NCI-H2171 treated with DMSO at 0.1 percent for 48 hours (cell line): Measurements from ENCODE around the gene ADAM11.

Source experiments
- DNase-seq: peaks from one replicate; lab custom pipeline; 2025; lab: John Stamatoyannopoulos, UW

ADAM11 gene

DNA sequence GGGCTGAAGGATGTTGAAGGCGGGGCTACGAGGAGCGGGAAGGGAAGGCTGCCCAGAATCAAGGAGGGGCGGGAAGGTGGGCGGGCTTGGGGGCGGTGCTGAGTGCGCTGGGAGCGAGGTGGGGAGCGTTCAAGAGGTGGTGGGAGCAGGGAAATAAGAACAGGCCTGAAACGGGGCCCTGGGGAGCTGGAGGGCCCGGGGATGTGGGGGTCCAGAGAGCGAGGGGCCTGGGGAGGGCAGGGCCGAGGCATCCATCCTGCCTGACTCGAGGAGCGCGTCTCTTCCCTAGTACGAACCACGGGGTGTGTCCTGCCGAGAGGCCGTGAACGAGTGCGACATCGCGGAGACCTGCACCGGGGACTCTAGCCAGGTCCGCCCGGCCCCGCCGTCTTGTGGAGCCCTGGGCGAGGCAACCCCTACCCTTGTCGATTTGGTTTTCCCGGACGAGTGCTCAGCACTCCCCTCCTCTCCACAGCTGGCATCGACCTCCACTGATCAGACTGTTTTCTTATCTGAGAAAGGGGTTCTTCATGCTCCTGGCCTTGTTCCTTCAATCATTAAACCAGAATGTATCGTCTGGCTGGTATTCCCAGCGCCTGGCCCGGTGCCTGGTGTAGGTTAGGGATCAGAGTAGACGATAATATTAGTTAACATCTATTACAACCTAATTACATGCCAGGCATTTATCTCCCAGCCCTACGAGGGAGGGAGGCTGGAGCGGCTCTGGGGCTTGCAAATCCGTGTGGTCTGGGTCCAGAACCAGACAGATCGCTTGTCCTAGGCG is 17.2 kb downstream of the ADAM11 start:
- DNase-seq: no peak

DNA sequence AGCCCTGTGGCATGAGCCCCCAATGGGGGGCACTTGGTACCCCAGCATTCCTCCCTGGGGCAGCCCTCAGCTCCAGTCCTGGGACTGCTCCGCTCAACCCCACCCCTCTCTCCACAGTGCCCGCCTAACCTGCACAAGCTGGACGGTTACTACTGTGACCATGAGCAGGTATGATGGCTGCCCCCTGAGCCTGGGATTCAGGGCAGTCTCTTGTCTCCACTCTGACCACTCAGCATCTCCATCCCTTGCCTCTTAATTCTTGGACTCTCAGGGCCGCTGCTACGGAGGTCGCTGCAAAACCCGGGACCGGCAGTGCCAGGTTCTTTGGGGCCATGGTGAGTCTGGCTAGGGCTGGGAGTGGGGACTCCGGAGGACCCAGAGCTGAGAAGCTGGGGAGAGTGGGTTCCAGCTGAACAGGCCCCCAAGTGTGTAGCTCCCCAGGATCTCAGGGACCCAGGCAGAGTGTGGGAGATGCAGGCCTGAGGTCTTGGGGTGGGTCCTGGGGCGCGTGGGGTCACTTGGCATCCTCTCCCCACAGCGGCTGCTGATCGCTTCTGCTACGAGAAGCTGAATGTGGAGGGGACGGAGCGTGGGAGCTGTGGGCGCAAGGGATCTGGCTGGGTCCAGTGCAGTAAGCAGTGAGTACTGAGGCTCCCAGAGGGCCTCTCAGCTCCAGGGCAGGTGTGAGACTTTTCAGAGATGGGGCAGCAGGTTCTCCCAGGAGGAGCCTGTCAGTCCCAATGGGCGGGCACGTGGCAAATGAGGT is 18.0 kb downstream of the ADAM11 start:
- DNase-seq: no peak

DNA sequence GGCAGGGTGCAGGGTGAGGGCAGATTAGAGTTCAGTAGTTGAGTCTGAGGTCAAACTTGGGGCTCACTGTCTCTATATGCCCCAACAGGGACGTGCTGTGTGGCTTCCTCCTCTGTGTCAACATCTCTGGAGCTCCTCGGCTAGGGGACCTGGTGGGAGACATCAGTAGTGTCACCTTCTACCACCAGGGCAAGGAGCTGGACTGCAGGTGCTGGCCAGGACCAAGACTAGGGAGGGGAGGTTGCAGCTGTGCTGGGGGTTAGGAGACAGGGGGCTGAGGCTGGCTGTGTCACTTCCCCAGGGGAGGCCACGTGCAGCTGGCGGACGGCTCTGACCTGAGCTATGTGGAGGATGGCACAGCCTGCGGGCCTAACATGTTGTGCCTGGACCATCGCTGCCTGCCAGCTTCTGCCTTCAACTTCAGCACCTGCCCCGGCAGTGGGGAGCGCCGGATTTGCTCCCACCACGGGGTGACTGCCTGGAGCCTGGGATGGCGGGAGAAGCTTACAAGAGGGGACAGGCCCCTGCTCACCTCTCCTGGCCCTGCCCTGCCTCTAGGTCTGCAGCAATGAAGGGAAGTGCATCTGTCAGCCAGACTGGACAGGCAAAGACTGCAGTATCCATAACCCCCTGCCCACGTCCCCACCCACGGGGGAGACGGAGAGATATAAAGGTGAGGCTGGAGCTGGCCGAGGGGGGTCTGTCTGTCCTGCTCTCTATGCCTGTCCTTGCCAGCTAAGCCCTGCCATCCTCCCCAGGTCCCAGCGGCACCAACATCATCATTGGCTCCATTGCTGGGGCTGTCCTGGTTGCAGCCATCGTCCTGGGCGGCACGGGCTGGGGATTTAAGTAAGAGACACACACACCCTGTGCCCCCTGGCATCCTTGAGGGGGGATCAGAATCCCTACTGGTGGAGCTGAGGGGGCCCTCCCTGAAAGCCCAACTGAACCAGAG is 18.9 kb downstream of the ADAM11 start:
- DNase-seq: no peak

DNA sequence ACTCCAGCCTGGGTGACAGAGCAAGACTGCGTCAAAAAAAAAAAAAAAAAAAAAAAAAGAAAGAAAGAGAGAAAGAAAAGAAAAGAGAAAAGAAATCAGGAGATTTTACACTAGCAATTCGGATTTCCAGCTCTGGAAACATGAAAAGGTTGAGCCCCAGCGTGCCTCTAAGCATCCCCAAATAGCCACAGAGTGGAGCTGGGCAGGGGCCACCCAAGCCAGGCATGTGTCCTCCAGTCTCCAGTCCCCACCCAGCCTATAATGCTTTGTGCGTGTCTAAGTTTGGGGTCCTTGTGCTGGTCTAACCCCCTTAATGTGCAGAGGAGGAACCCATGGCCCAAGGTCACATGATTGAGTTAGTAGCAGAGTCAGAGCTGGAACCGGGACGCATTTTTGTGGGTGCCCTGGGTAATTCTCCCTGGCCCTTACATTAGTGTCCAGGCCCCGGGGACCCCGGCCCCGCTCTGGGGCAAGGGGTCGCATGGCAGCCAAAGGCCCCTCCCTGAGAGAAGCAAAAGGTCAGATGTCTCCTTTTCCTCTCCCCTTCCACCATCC is 19.9 kb downstream of the ADAM11 start:
- no peak for DNase-seq

DNA sequence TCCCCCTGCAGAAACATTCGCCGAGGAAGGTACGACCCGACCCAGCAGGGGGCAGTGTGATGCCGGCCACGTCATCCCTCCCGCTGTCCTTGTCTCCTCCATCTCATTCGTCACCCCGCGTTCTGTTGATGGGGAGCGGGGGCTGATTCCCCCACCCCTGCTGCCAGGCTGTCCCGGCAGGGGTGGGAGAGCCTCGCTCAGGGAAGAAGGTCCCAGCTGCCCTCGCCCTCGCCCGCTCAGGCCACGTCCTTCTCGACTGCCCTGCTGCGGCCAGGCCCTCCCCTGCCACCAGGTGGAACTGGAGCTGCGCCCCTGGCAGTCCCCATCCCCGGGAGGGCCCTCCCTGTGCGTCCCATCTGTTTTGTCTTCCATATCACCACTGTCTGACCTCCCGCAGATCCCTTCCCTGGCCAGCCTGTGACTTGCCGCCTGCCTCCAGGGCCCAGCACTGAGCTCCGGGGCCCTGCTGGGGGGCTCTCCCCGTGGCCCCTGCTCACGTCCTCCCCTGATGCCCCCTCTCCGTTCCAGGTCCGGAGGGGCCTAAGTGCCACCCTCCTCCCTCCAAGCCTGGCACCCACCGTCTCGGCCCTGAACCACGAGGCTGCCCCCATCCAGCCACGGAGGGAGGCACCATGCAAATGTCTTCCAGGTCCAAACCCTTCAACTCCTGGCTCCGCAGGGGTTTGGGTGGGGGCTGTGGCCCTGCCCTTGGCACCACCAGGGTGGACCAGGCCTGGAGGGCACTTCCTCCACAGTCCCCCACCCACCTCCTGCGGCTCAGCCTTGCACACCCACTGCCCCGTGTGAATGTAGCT is 20.6 kb downstream of the ADAM11 start:
- peak; percentile 89 for DNase-seq

DNA sequence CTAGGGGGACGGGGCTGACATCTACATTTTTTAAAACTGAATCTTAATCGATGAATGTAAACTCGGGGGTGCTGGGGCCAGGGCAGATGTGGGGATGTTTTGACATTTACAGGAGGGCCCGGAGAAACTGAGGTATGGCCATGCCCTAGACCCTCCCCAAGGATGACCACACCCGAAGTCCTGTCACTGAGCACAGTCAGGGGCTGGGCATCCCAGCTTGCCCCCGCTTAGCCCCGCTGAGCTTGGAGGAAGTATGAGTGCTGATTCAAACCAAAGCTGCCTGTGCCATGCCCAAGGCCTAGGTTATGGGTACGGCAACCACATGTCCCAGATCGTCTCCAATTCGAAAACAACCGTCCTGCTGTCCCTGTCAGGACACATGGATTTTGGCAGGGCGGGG is 21.4 kb downstream of the ADAM11 start:
- no peak for DNase-seq

DNA sequence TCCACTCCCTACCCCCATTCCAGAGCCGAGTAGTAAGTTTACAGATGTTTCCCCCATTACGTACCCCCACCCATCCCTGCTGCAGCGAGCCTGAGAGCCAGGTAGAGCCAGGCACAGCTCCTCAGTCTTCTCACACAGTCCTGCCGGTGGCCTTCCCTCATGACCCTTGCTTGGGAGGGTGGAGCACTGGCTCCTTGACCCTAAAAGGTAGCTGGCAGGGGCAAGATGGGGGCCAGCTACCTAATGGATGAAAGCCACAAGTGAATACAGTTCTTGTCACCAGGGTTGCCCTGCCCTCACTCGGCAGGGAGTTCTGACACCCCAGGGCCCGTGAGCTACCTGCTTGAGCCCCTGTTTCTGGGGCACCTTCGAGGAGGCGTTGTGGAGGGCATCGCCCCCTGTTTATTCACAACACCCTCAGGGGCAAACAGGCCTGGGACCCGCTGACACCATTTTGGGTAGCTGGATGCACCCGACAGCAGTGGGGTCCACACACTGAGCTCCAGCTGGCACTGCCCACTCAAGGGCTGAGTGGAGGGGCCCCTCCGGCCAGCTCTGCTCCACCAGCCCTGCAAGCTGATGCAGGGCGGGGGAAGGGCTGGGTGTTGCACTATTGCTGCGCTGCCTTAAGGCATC is 22.2 kb downstream of the ADAM11 start:
- DNase-seq: no peak

DNA sequence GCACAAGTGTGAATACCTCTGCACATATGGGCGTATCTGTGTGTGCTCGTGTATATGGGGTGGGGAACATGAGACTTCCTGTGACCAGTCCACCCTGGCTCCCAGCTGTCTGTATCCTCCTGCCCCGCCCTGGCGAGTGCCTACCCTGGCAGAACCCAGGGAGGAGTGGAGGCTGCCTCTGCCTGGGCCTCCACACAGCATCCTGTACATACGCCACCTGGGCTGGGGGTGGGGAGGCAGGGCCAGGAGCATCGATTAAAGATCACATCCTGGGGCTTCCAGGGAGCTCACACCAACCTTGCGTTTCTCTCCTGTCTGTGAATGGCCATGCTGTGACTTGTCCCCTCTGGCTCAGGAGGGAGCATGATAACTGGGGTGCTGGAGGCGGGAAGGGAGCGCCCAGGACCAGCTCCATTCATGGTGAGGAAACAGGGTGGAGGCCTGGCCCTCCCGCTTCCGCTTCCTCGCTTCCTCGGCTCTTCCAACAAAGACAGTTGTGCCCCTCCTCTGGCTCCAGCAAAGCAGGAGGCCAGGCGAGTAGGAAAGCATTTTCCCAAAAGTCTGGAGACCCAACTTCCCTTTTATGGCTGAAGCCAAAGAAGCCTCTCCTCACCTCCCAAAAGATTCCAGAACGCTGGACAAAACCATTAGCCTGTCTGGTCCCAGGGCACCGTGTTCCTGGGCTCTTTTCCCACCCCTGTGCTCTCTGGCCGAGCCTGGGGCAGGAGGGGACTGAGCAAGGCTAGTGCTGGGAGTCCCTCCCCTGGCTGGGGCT is 22.9 kb downstream of the ADAM11 start:
- no peak for DNase-seq

DNA sequence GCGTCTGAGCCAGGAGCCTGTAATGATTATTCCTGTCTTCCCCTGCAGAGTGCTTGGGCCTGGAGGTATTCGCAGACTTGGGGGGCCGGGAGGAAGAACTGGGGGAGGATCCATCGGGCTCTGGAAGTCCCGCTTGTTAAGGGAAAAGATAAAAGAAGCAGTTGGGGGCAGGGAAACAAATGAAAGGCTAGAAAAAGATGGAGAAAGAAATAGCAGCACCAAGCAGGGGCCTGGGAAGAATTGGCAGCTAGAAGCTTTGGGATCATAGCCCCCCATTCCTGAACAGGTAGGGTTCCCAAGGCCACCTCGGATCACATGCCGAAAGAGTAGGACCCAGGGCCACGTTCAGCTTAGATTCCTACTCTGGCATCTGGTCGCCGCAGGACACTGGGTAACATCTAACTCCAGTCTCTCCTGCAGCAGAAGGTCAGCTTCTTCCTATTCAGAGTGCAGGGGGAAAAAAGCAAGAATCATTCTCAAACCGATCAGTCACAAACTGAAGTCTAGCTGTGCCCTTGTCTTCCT is 23.6 kb downstream of the ADAM11 start:
- no peak for DNase-seq

DNA sequence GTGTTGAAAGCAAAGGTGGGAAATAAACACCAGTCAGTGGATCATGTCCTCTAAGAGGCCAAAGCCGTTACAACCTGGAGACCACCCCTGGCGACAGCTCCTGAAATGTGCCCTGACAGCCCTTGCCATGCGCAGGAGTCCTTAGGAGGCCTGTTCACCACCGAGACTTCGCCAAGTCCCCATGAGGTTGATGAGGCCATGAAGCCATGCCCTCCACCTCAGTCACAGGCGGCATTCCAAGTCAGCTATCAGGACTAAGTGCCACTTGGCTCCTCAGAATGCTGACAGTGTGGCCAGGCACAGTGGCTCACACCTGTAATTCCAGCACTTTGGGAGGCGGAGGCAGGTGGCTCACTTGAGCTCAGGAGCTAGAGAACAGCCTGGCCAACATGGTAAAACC is 27.1 kb downstream of the ADAM11 start:
- DNase-seq: no peak

DNA sequence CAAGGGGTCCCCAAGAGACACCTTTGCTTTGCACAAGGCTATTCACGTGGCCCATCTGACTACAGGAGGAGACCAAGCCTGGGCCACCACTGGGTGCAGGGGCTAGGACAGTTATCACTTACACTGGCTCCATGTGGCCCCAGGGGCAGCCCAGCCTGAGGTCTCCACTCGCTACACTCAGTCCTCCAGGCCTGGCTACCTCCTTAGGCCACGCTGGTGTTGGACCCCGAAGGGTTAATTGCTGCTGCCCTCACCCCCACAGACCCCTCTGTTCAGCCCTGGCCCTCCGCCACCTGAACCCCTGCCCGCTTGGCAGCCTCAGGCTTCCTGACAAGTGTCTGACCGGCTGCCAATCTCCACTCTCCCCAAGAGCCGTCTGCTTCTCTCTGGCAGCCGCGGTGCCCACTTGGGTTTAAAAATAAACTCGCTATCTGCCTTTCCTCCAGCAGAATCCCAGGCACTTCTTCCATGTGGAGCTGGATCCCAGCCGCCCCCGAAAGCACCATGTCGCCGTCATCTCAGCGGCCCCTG is 27.8 kb downstream of the ADAM11 start:
- DNase-seq: no peak

DNA sequence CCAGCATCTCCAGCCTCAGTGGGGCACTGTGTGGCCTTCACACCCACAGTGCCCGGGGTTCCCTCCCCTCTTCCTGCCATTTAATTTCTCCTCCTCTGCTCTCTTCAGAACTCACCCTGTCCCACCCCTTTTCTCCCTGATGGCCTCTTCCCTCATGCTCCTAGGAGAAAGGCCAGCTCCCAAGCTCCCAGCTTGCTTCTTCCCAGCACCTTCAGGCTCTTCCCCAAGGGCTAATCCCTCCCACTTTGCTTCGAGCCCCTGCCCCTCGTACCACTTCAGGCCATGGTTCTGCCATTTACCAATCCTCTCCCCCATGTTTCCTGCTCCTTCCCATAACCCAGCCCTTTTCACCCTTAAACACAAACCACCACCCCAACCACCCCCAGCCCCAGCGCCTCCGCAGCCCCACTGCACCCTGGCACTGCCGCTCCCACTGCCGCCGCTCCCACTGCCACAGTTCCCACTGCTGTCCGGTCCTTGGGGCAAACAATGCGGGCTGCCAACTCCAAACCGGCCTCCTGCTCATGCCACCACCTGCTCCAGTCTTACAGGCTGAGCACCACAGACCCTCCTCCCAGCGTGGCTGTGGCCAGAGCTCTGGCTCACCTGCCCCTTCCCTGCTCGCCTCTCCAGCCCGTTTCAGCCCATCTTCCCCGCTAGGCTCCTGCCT is 28.6 kb downstream of the ADAM11 start:
- no peak for DNase-seq

DNA sequence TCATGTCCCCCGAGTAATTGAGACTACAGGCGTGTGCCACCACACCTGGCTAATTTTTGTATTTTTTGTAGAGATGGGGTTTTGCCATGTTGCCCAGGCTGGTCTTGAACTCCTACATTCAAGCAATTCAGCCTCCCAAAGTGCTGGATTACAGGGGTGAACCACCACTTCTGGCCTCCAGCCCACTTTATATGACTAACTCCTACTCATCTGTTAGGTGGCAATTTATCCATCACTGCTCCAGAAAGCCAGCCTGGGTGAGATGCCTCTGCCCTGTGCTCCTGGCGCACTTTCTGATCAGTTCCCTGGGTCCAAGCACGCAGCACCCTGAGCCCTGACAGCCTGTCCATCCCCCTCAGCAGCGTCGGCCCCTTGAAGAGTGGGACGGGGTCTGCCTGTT is 29.4 kb downstream of the ADAM11 start:
- no peak for DNase-seq

DNA sequence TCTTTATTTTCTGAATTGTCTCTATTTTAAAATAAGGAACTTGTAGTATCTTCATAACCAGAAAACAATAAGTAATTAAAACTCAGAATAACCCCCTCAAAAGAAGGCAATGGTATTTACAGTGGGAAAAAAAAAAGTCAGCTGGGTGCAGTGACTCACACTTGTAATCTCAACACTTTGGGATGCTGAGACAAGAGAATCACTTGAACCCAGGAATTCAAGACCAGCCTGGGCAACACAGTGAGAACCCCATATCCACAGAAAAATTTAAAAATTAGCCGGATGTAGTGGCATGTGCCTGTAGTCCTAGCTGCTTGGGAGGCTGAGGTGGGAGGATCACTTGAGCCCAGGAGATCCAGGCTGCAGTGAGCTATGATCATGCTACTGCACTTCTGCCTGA is 33.5 kb downstream of the ADAM11 start:
- no peak for DNase-seq

DNA sequence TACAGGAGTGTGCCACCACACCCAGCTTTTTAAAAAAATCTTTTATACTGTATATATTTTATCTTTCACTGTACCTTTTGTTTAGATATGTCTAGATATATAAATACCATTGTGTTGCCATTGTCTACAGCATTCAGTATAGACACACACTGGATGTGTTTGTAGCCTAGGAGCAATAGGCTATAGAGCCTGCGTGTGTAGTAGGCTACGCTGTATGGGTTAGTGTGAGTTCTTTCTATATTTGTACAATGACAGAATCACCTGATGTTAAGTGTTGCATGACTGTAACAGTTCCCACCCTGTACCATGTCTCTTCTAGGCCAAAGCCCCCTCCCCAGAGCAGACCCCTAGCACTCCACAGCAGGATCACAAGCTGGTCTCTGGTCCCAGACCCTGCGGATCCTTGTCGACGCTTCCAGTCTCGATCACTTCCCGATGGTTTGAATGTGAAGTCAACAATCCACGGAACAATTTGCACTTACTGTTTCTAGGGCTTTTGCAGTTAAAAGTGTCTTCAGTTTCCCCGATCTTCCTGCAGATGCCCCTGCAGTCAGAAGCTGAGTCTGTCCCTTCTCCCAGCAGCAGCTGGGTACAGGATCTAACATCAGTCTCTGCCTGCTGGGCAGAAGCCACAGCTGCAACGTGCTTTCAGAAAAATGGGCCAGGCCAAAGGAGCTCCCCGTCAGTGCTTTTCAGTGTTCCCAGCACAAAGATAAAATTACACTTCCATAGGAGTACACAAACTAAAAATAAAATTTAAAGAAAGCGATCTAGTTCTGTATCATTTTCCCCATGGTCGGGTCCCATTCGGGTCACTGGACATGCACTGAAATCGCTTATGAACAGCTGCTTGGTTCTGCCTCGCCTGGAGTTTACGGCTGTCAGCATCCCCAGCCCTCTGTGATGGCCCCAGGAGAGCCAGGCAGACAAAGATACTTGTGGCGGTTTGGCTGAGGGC is 35.4 kb downstream of the ADAM11 start:
- peak; percentile 32 for DNase-seq

DNA sequence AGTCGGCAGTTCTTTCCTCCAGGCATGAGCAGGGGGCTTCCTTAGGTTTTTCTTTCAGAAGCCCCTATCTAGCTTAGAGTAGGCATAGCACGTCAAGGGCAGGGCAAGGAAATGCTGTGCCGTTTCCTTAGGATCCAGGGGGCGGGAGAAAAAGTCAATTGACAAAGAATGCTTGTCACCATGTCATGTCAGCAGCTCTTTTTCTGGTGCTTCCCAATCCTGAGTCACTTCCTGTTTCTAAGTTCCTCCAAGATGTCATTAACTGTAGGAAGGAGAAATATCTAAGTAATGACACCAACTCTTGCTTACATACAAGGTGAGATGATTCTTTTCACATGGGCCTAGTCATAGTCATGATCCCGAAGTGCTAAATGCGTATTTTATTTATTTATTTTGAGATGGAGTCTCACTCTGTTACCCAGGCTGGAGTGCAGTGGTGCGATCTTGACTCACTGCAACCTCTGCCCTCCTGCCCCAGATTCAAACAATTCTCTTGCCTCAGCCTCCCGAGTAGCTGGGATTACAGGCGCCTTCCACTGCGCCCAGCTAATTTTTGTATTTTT is 36.1 kb downstream of the ADAM11 start:
- peak; percentile 32 for DNase-seq

DNA sequence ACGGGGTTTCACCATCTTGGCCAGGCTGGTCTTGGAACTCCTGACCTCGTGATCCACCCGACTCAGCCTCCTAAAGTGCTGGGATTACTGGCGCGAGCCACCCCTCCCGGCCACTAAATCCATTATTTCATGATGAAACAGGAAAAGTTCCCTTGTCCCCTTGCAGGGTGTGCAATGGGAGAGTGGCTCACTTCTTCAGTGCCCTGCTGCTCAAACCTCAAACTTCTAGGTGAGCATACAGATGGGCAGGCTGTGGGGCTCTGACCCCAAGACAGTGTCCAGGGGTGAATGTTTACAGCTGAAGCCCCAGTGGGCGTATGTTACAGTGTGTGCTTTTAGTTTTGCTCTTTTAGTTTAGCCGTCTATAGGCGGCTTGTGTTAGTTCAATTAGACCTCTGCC is 36.6 kb downstream of the ADAM11 start:
- no peak for DNase-seq
